ENCODE measurements around the gene PSTPIP2. TPM values are rescaled to one million over a fixed set of nuclear protein-coding genes. Genes with fewer than 3 reads are reported as not detected.

PSTPIP2 gene
- total RNA-seq, 1 experiment from 2014 or later: 3.3 TPM

DNA sequence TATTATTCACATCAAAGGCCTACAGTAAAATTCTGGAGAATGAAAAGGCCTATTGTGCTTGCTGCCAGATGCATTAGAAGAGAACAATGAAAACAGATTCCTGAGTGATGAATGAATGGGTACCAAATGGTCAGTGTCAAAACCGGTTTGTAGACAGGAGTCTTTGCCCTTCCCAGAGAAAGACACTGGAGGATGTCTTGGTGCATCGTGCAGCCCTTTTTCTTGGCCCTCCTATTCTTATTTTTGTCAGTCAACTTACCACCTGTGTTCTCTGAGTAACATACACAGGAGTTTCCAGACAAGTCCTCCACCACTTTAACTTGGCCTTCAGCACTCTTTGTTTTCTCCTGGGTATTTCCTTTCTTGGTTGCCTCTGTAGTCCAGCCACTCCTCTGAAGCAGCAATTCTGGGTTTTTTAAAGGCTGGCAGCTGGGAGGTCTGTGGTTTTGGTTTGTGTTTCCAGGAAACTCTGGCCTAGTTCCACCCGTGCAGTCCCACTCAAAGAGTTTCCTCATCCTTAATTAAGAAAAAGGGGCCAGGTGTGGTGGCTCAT is 29.4 kb downstream of the PSTPIP2 start:
- Histone ChIP-seq H3K9ac (ENCODE audit: extremely low read depth, insufficient read length, low read length) (no peak overlapping the region), H3K79me2 (ENCODE audit: insufficient read depth, low read length) (no peaks in the 10 kb centered on the region), H2BK12ac (ENCODE audit: insufficient read length, low read depth, low read length) (no peak overlapping the region), H3K27me3 (ENCODE audit: insufficient read depth, low read length) (no peaks in the 10 kb centered on the region), H3K4me2 (ENCODE audit: insufficient read depth, insufficient read length, low read length) (no peak overlapping the region), H3K23ac (ENCODE audit: insufficient read length, low read depth, low read length) (no peak overlapping the region), H2BK5ac (ENCODE audit: insufficient read length, low read length) (no peak overlapping the region), H3K18ac (ENCODE audit: insufficient read length, low read depth, low read length) (no peak overlapping the region), H3K4ac (ENCODE audit: low read depth, low read length) (no peak overlapping the region), H3K14ac (ENCODE audit: insufficient read depth, low read length) (no peak overlapping the region), H3K79me1 (ENCODE audit: insufficient read depth, low read depth, low read length, poor library complexity, severe bottlenecking) (no peaks in the 10 kb centered on the region), H4K20me1 (ENCODE audit: control insufficient read depth, insufficient read depth, insufficient read length) (no peaks in the 10 kb centered on the region), H4K8ac (replicated peaks; ENCODE audit: insufficient read length, low read depth, low read length) (no peak overlapping the region), H2BK120ac (ENCODE audit: low read depth, low read length, poor library complexity, severe bottlenecking) (no peak overlapping the region), H2BK15ac (ENCODE audit: low read depth, low read length) (no peak overlapping the region), H2AFZ (ENCODE audit: low read length) (no peak overlapping the region), H3K9me3 (ENCODE audit: control insufficient read depth, low read depth, low read length) (no peaks in the 10 kb centered on the region), H3K23me2 (ENCODE audit: insufficient read length, low read depth, low read length, poor library complexity, severe bottlenecking) (no peaks in the 10 kb centered on the region), H3K56ac (ENCODE audit: insufficient read length, low read depth, low read length) (no peak overlapping the region), H4K5ac (ENCODE audit: insufficient read length, low read depth, low read length) (no peak overlapping the region), H2BK20ac (ENCODE audit: low read depth, low read length, poor library complexity, severe bottlenecking) (no peak overlapping the region), H3K4me1 (ENCODE audit: insufficient read depth, low read length) (no peaks in the 10 kb centered on the region), H2AK5ac (ENCODE audit: insufficient read length, low read length) (no peak overlapping the region), H3K27ac (ENCODE audit: insufficient read length, low read depth, low read length) (no peak overlapping the region), H4K91ac (ENCODE audit: insufficient read length, low read depth, low read length) (no peak overlapping the region), H3T11ph (ENCODE audit: low read length) (no peak overlapping the region)
- no CpG with 5 or more reads among the region's 3 CpGs for WGBS (ENCODE audit: extremely low coverage, insufficient read length, low lambda C conversion rate)
- Mint-ChIP-seq H3K27ac (no peak overlapping the region; a peak in 1 of 7 replicates), H3K36me3 (ENCODE audit: insufficient read depth in 1 of 3, low read depth in 3 of 3) (no peaks in the 10 kb centered on the region), H3K9me3 (no peaks in the 10 kb centered on the region; a peak in 1 of 5 replicates), H3K4me1 (peaks cover 9 to 12% of the 10 kb centered on the region in 2 experiments), H3K27me3 (ENCODE audit: low read depth) (peaks cover 3% of the 10 kb centered on the region; the same call in 1 of the 2 replicates), H3K4me3 (no peak overlapping the region)
- no peak for DNase-seq
- TF ChIP-seq CTCF (conservative IDR thresholded peaks at IDR 0.05): no peak
